IMR-90 (cell line): ENCODE data around the gene TMUB2. TPM values are rescaled to one million over a fixed set of nuclear protein-coding genes. Genes with fewer than 3 reads are reported as not detected.

Experiments
- ATAC-seq: fragments of 200-7000 bp; cut with Tn5 transposase; 2 replicates; pipeline ENCODE4 v1.9.1; 2020; ENCODE audit warnings: low read depth, mild to moderate bottlenecking, moderate library complexity
- BruUV-seq: library from RNA; stranded (reverse); fragments of 400-500 nt; replicated peaks from 2 replicates; lab custom pipeline; 2021; lab: Mats Ljungman, UMichigan
- CTCF ChIA-PET: fragments of 300-600 bp; formaldehyde crosslinking; extraction: SDS; loops from one replicate; lab custom pipeline; 2021; ENCODE audit warnings: antibody characterized with exemption; lab: Yijun Ruan, JAX
- POLR2A ChIA-PET: fragments of 300-600 bp; sonication (Branson Sonifier 250); formaldehyde crosslinking; loops from one replicate; lab custom pipeline; 2022; ENCODE audit warnings: antibody characterized with exemption; ENCODE audit not compliant: unreplicated experiment; lab: Charles Lee
- DNase-seq: peaks from one replicate; pipeline ENCODE4 v3.0.0; 2013
- H2AFZ ChIP-seq: replicated peaks from 2 replicates; pipeline ENCODE3; 2013; ENCODE audit warnings: low read length, mild to moderate bottlenecking; ENCODE audit not compliant: poor library complexity
- H2AK5ac ChIP-seq: 2 replicates; pipeline ENCODE4 v1.6.1; 2013; ENCODE audit warnings: low read depth, low read length, inconsistent platforms
- H2AK9ac ChIP-seq: replicated peaks from 2 replicates; pipeline ENCODE3; 2013; ENCODE audit warnings: mild to moderate bottlenecking, low read depth, low read length, moderate library complexity; ENCODE audit not compliant: poor library complexity
- H2BK120ac ChIP-seq: 2 replicates; pipeline ENCODE4 v1.6.1; 2013; ENCODE audit warnings: low read depth, low read length, inconsistent platforms
- H2BK15ac ChIP-seq: 3 replicates; pipeline ENCODE4 v1.6.1; 2013; ENCODE audit warnings: low read depth, low read length, inconsistent platforms
- H2BK20ac ChIP-seq: 2 replicates; pipeline ENCODE4 v1.6.1; 2013; ENCODE audit warnings: low read depth, mild to moderate bottlenecking, inconsistent platforms, low read length, moderate library complexity
- H2BK5ac ChIP-seq: 2 replicates; pipeline ENCODE4 v1.6.1; 2013; ENCODE audit warnings: mild to moderate bottlenecking, low read depth, low read length, inconsistent platforms; ENCODE audit not compliant: poor library complexity, severe bottlenecking
- H3K14ac ChIP-seq: replicated peaks from 2 replicates; pipeline ENCODE4 v1.6.1; 2013; ENCODE audit warnings: low read depth, low read length, inconsistent platforms
- H3K18ac ChIP-seq: 2 replicates; pipeline ENCODE4 v1.6.1; 2013; ENCODE audit warnings: low read depth, low read length, control low read depth
- H3K23ac ChIP-seq: 2 replicates; pipeline ENCODE4 v1.6.1; 2013; ENCODE audit warnings: low read depth, low read length, inconsistent platforms
- H3K27ac ChIP-seq: 2 replicates; pipeline ENCODE4 v1.5.1; 2013; ENCODE audit warnings: mild to moderate bottlenecking, control low read depth, low read length; ENCODE audit not compliant: insufficient read depth
- H3K27me3 ChIP-seq: 2 replicates; pipeline ENCODE4 v1.6.1; 2013; ENCODE audit warnings: low read length; ENCODE audit not compliant: control insufficient read depth, insufficient read depth
- H3K36me3 ChIP-seq: 2 replicates; pipeline ENCODE4 v1.6.1; 2013; ENCODE audit warnings: low read length, mixed read lengths; ENCODE audit not compliant: control insufficient read depth, insufficient read depth
- H3K4ac ChIP-seq: 2 replicates; pipeline ENCODE4 v1.6.1; 2013; ENCODE audit warnings: low read depth, low read length, inconsistent platforms
- H3K4me1 ChIP-seq: 2 replicates; pipeline ENCODE4 v1.6.1; 2013; ENCODE audit warnings: low read length, mixed read lengths; ENCODE audit not compliant: control insufficient read depth, insufficient read depth
- H3K4me2 ChIP-seq: 2 replicates; pipeline ENCODE4 v1.6.1; 2013; ENCODE audit warnings: low read depth, mild to moderate bottlenecking, control low read depth, low read length, moderate library complexity
- H3K4me3 ChIP-seq: 2 replicates; pipeline ENCODE4 v1.5.1; 2013; ENCODE audit warnings: low read depth, mild to moderate bottlenecking, control low read depth, low read length, moderate library complexity; ENCODE audit not compliant: insufficient read depth
- H3K56ac ChIP-seq: 2 replicates; pipeline ENCODE4 v1.6.1; 2013; ENCODE audit warnings: low read length, inconsistent platforms; ENCODE audit not compliant: insufficient read depth; ENCODE audit errors: extremely low read depth
- H3K79me1 ChIP-seq, 2 experiments: 2 replicates each; pipeline ENCODE4 v1.6.1; 2013; ENCODE audit warnings: low read length in 2 of 2, inconsistent platforms in 1 of 2, low read depth in 1 of 2
- H3K9ac ChIP-seq: 2 replicates; pipeline ENCODE4 v1.6.1; 2013; ENCODE audit warnings: low read depth, low read length, control low read depth
- H3K9me1 ChIP-seq: 2 replicates; pipeline ENCODE4 v1.6.1; 2013; ENCODE audit warnings: low read length, inconsistent platforms; ENCODE audit not compliant: insufficient read depth
- H3K9me3 ChIP-seq: 2 replicates; pipeline ENCODE4 v1.6.1; 2013; ENCODE audit warnings: low read length; ENCODE audit not compliant: control insufficient read depth, insufficient read depth
- H4K20me1 ChIP-seq: 2 replicates; pipeline ENCODE4 v1.6.1; 2013; ENCODE audit warnings: low read length, inconsistent platforms; ENCODE audit not compliant: insufficient read depth
- H4K5ac ChIP-seq: 2 replicates; pipeline ENCODE4 v1.6.1; 2013; ENCODE audit warnings: mild to moderate bottlenecking, low read depth, low read length, control low read depth
- H4K8ac ChIP-seq, 2 experiments: 2 replicates each; pipeline ENCODE4 v1.6.1; 2013; ENCODE audit warnings: low read depth in 2 of 2, low read length in 2 of 2, control low read depth in 1 of 2, inconsistent platforms in 1 of 2
- H4K91ac ChIP-seq: 2 replicates; pipeline ENCODE4 v1.6.1; 2013; ENCODE audit warnings: low read depth, low read length, inconsistent platforms; ENCODE audit not compliant: insufficient read depth
- CEBPB ChIP-seq: IDR thresholded peaks from 2 replicates; pipeline ENCODE4 v1.6.1; 2012; ENCODE audit warnings: low read depth, low read length, improper control_type of control experiment
- CHD1 ChIP-seq: IDR thresholded peaks from 2 replicates; pipeline ENCODE4 v1.6.1; 2012; ENCODE audit warnings: low read depth, low read length, improper control_type of control experiment
- FOS ChIP-seq: fragments of 150-350 bp; IDR thresholded peaks from 2 replicates; pipeline ENCODE4 v1.6.1; 2016; ENCODE audit warnings: low read depth, low read length
- USF2 ChIP-seq: fragments of 150-350 bp; IDR thresholded peaks from 2 replicates; pipeline ENCODE4 v1.6.1; 2017; ENCODE audit warnings: mild to moderate bottlenecking, antibody characterized with exemption, low read length, low read depth
- WGBS, 2 experiments: methylation state at CpG; one replicate each; pipeline versions ENCODE4 v1.1.5 to v1.1.7; 2013; ENCODE audit warnings: missing lambda C conversion rate in 2 of 2; ENCODE audit not compliant: insufficient read length in 1 of 2; ENCODE audit errors: extremely low coverage in 2 of 2; 5-methylcytosine and 5-hydroxymethylcytosine counted together
- dilution Hi-C: fragments of 300-500 bp; cut with HindIII; formaldehyde crosslinking; loops from one replicate; pipeline ENCODE4 v1.14.3; 2018; ENCODE audit warnings: low sequenced_read_pairs; ENCODE audit not compliant: unreplicated experiment
- in situ Hi-C: fragments of 300-500 bp; cut with MboI; formaldehyde crosslinking; loops from 3 replicates; pipeline ENCODE4 v1.14.3; 2019; ENCODE audit warnings: low sequenced_read_pairs, inconsistent platforms, mixed read lengths
- intact Hi-C: fragments of 100-400 bp; cut with micrococcal nuclease; formaldehyde crosslinking; loops from 2 replicates; pipeline ENCODE4 v1.10.0; 2022
- polyA plus RNA-seq, 3 experiments: library from polyadenylated mRNA; depleted of rRNA; stranded (reverse); fragments of >200 nt; gene quantifications; 2 replicates each; pipeline ENCODE4 v1.2.3, GENCODE V29; 2012; ENCODE audit warnings: low replicate concordance in 1 of 3
- total RNA-seq: library from RNA; depleted of rRNA; stranded (reverse); fragments of >200 nt; gene quantifications from 2 replicates; pipeline ENCODE4 v1.2.3, GENCODE V29; 2012

The TMUB2 gene
- total and polyA plus RNA-seq, 2 of the 4 experiments (the other 2 are of a cell fraction): 16.5 to 42.5 TPM

- CTCF ChIA-PET: no interaction called here
- no TSS peak for BruUV-seq
- Histone ChIP-seq H2AK5ac (no peak overlapping the region), H3K9me1 (no peaks in the 10 kb centered on the region; the same call in 1 of the 2 replicates), H2AK9ac (no peak overlapping the region), H3K56ac (no peak overlapping the region), H2BK20ac (no peak overlapping the region), H4K8ac (no peak overlapping the region), H3K18ac (no peak overlapping the region), H2BK5ac (no peak overlapping the region), H2AFZ (no peak overlapping the region), H3K36me3 (0 out of 2 replicates have a peak, but pooled peaks cover 3% of the 10 kb centered on the region), H3K27ac (no peak overlapping the region), H4K91ac (no peak overlapping the region), H3K9me3 (no peaks in the 10 kb centered on the region), H3K27me3 (no peaks in the 10 kb centered on the region), H3K79me1 (peaks cover 0 to 5% of the 10 kb centered on the region in 2 experiments; a peak in 1 of 4 replicates), H3K4me2 (no peak overlapping the region), H3K14ac (no peak overlapping the region), H3K4ac (no peak overlapping the region), H2BK15ac (no peak overlapping the region), H3K4me1 (peaks cover 5% of the 10 kb centered on the region; the same call in 1 of the 2 replicates), H4K5ac (no peak overlapping the region), H3K4me3 (no peak overlapping the region), H3K9ac (no peak overlapping the region), H4K20me1 (no peaks in the 10 kb centered on the region), H3K23ac (no peak overlapping the region), H2BK120ac (no peak overlapping the region)
- in situ Hi-C loops: loop anchor here (10.0 kb wide), 1 partner anchor 220 kb away; the partner anchor contains the start of gene PPY
- WGBS, 2 experiments: no CpG with 5 or more reads among the region's 1 CpG
- dilution Hi-C loops: no loop called here
- intact Hi-C loops: loop anchor here (5.0 to 10.0 kb wide), 2 partner anchors 120 to 382 kb away; partner anchors contain the start of gene CFAP97D1
- ATAC-seq (no peak), DNase-seq (no peak)
- POLR2A ChIA-PET: no interaction called here
- TF ChIP-seq USF2 (no peak), FOS (no peak), CEBPB (no peak), CHD1 (no peak)
Measured at GRCh38 chr17:44164476-44164875, 22.3 kb upstream of the TMUB2 start.
